ENCODE data around the gene DDX10. TPM values are rescaled to one million over a fixed set of nuclear protein-coding genes. Genes with fewer than 3 reads are reported as not detected.
"Not testable (repeated sequence)": the region's sequence is repeated elsewhere in the genome, so short reads cannot be mapped to it uniquely, and the experiment has no call there.

The DDX10 gene
- total RNA-seq, 4 donors from 2014 or later, result 27.9 to 511 (median 31.5) TPM

DNA sequence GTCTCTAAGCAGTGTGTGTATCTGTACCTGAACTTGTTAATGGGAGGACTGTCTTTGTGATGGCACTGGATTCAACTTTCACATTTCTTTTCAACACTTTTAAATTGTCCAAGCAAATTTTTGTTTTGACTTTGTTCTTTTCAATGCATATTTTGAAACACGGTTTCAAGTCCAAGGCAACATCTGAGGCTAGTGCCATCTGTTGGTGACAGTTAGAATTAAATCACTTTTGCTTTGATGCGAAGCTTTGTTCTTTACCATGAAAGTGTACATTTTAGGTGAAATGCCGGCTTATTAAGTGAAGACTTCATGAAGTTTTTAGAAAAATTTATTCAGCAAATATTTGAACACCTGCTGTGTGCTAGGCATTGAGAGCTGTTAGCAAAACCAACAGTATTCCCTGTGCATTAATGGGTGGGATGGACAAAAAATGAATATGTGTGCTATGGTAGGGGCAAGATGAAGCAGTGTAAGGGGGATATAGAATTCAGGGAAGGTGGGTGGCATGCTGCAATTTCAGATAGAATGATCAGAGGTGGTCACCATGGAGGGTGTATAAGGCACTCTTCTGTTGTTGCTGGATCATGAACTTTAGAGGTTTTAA lies 70.2 kb downstream of the DDX10 start:
- no peaks in the 10 kb centered on the region for H3K4me1 ChIP-seq
- no peaks in the 10 kb centered on the region for H3K9me3 ChIP-seq
- no peak overlapping the region for H3K27ac ChIP-seq
- H3K36me3 ChIP-seq, result no peaks in the 10 kb centered on the region
- H3K27me3 ChIP-seq, result no peaks in the 10 kb centered on the region
- TF ChIP-seq, protein P1, sequence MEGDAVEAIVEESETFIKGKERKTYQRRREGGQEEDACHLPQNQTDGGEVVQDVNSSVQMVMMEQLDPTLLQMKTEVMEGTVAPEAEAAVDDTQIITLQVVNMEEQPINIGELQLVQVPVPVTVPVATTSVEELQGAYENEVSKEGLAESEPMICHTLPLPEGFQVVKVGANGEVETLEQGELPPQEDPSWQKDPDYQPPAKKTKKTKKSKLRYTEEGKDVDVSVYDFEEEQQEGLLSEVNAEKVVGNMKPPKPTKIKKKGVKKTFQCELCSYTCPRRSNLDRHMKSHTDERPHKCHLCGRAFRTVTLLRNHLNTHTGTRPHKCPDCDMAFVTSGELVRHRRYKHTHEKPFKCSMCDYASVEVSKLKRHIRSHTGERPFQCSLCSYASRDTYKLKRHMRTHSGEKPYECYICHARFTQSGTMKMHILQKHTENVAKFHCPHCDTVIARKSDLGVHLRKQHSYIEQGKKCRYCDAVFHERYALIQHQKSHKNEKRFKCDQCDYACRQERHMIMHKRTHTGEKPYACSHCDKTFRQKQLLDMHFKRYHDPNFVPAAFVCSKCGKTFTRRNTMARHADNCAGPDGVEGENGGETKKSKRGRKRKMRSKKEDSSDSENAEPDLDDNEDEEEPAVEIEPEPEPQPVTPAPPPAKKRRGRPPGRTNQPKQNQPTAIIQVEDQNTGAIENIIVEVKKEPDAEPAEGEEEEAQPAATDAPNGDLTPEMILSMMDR (IDR thresholded peaks at IDR 0.05), result peak in 2 of 4 experiments; percentile 9 to 13
- no peak for TF ChIP-seq POLR2A (IDR thresholded peaks at IDR 0.05)
- no peak for DNase-seq
- no peak overlapping the region for H3K4me3 ChIP-seq
- intact Hi-C loops (cut with DNase I; ENCODE audit: low total_unique reads), result no loop called here

DNA sequence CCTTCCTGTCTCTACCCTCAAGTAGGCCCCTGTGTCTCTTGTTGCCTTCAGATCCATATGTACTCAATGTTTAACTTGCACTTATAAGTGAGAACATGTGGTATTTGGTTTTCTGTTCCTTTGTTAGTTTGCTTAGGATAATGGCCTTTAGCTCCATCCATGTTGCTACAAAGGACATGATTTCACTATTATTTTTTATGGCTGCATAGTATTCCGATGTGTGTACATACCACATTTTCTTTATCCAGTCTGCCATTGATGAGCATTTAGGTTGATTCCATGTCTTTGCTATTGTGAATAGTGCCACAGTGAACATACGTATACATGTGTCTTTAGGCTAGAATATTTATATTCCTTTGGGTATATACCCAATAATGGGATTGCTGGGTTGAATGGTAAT lies 75.3 kb downstream of the DDX10 start:
- H3K36me3 ChIP-seq; DNase-seq; H3K4me3 ChIP-seq; intact Hi-C loops (cut with DNase I; ENCODE audit: low total_unique reads); H3K4me1 ChIP-seq; H3K9me3 ChIP-seq; H3K27me3 ChIP-seq; H3K27ac ChIP-seq: not testable (repeated sequence)

DNA sequence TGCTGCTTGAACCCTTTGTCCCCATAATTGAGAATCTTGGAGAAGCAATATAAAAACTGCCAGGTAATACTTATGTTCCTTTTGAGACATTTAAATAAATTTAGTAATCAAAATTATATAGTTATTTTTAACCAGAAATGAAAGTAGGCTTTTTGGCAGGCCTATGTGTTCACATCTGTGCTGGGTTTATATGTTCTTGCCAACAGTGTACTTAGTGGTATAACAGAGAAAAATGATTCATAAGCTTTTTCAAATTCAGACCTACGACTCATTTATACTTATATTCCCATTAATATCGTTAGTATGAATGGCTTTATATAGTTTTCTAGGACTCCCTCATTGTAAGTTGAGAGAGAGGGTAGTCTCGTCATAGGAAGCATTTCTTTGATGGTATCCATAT lies 79.0 kb downstream of the DDX10 start:
- Histone ChIP-seq H3K36me3 (no peaks in the 10 kb centered on the region), H3K9me3 (no peaks in the 10 kb centered on the region), H3K27ac (no peak overlapping the region), H3K4me1 (no peaks in the 10 kb centered on the region), H3K27me3 (no peaks in the 10 kb centered on the region), H3K4me3 (no peak overlapping the region)
- no peak for DNase-seq
- intact Hi-C loops (cut with DNase I; ENCODE audit: low total_unique reads), result no loop called here
- TF ChIP-seq, protein P1 (IDR thresholded peaks at IDR 0.05), result no peak
- no peak for TF ChIP-seq POLR2A (IDR thresholded peaks at IDR 0.05)

DNA sequence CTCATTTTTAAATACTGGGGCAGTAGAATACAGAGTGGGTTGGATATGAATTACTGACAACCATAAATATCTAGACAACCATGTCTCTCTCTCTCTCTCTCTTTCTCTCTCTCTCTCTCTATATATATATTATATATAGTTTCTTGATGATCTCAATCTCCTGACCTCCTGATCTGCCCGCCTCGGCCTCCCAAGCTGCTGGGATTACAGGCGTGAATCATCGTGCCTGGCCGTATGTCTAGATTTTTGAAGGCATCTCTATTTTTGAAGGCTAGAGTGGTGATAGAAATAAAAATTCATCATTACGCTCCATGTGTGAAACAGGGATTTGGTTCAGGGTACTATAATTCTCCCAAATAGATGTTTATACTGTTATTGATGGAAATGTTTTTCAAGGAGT lies 84.1 kb downstream of the DDX10 start:
- H3K4me3 ChIP-seq, result no peak overlapping the region
- no peak for DNase-seq
- H3K27ac ChIP-seq, result no peak overlapping the region
- intact Hi-C loops (cut with DNase I; ENCODE audit: low total_unique reads), result no loop called here
- H3K36me3 ChIP-seq, result no peaks in the 10 kb centered on the region
- no peaks in the 10 kb centered on the region for H3K27me3 ChIP-seq
- H3K4me1 ChIP-seq, result no peaks in the 10 kb centered on the region
- no peaks in the 10 kb centered on the region for H3K9me3 ChIP-seq
- TF ChIP-seq, protein P1 (IDR thresholded peaks at IDR 0.05), result no peak
- TF ChIP-seq POLR2A (IDR thresholded peaks at IDR 0.05), result no peak

DNA sequence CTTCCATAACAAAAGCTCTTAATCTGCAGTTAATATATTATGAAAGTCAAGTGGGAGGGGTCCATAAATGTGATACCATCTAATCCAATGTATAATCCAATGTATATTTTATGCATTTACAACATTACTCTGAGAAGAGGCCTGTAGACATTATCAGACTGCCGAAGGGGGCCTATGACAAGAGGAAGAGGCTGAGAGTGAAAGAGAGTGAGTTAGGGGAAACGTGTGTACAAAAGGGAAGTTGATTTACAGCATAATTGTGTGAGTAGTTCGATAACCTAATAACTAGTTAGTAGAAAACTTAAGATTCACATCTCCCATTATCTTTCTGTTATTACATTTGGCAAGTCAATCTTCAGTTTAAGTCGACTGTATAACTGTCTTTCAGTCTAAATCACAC lies 86.6 kb downstream of the DDX10 start:
- H3K27ac ChIP-seq, result no peak overlapping the region
- no peak overlapping the region for H3K4me3 ChIP-seq
- intact Hi-C loops (cut with DNase I; ENCODE audit: low total_unique reads), result no loop called here
- no peaks in the 10 kb centered on the region for H3K36me3 ChIP-seq
- DNase-seq, result no peak
- no peaks in the 10 kb centered on the region for H3K9me3 ChIP-seq
- H3K4me1 ChIP-seq, result no peaks in the 10 kb centered on the region
- TF ChIP-seq, protein P1 (IDR thresholded peaks at IDR 0.05), result no peak
- TF ChIP-seq POLR2A (IDR thresholded peaks at IDR 0.05), result no peak
- no peaks in the 10 kb centered on the region for H3K27me3 ChIP-seq

DNA sequence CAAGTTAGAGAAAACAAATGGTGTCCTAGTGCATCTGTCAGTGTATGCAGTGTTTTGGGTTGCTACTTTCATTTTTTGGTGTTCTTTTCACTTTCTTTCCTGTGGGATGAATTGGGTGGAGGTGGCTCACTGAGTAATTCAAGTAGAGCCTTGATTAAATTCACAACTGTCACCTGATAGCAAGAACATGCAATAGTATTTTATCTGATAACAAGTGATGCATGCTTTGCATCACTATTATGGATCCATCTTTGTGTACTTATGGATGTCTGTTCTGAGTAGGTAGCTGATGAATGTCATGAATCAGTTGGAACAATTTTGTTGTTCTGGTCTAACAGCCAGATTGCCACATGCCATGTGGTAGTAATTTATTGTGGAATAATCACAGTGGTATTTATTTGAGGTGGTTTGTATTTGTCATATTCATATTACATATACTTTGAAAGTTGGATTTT lies 87.5 kb downstream of the DDX10 start:
- TF ChIP-seq, protein P1 (IDR thresholded peaks at IDR 0.05), result no peak
- no peak for TF ChIP-seq POLR2A (IDR thresholded peaks at IDR 0.05)
- no peaks in the 10 kb centered on the region for H3K4me1 ChIP-seq
- intact Hi-C loops (cut with DNase I; ENCODE audit: low total_unique reads), result no loop called here
- H3K27ac ChIP-seq, result no peak overlapping the region
- no peak for DNase-seq
- H3K36me3 ChIP-seq, result no peaks in the 10 kb centered on the region
- H3K9me3 ChIP-seq, result no peaks in the 10 kb centered on the region
- H3K4me3 ChIP-seq, result no peak overlapping the region
- H3K27me3 ChIP-seq, result no peaks in the 10 kb centered on the region

All from uterus (tissue), 4 donors.